IMR-90 (cell line): ENCODE data around the gene CHD9. TPM values are rescaled to one million over a fixed set of nuclear protein-coding genes. Genes with fewer than 3 reads are reported as not detected.

Experiments used
- ATAC-seq: fragments of 200-7000 bp; cut with Tn5 transposase; 2 replicates; pipeline ENCODE4 v1.9.1; 2020; ENCODE audit warnings: low read depth, mild to moderate bottlenecking, moderate library complexity
- BruUV-seq: library from RNA; stranded (reverse); fragments of 400-500 nt; replicated peaks from 2 replicates; lab custom pipeline; 2021; lab: Mats Ljungman, UMichigan
- CTCF ChIA-PET: fragments of 300-600 bp; formaldehyde crosslinking; extraction: SDS; loops from one replicate; lab custom pipeline; 2021; ENCODE audit warnings: antibody characterized with exemption; lab: Yijun Ruan, JAX
- POLR2A ChIA-PET: fragments of 300-600 bp; sonication (Branson Sonifier 250); formaldehyde crosslinking; loops from one replicate; lab custom pipeline; 2022; ENCODE audit warnings: antibody characterized with exemption; ENCODE audit not compliant: unreplicated experiment; lab: Charles Lee
- DNase-seq: peaks from one replicate; pipeline ENCODE4 v3.0.0; 2013
- H2AFZ ChIP-seq: replicated peaks from 2 replicates; pipeline ENCODE3; 2013; ENCODE audit warnings: low read length, mild to moderate bottlenecking; ENCODE audit not compliant: poor library complexity
- H2AK5ac ChIP-seq: 2 replicates; pipeline ENCODE4 v1.6.1; 2013; ENCODE audit warnings: low read depth, low read length, inconsistent platforms
- H2AK9ac ChIP-seq: replicated peaks from 2 replicates; pipeline ENCODE3; 2013; ENCODE audit warnings: mild to moderate bottlenecking, low read depth, low read length, moderate library complexity; ENCODE audit not compliant: poor library complexity
- H2BK120ac ChIP-seq: 2 replicates; pipeline ENCODE4 v1.6.1; 2013; ENCODE audit warnings: low read depth, low read length, inconsistent platforms
- H2BK15ac ChIP-seq: 3 replicates; pipeline ENCODE4 v1.6.1; 2013; ENCODE audit warnings: low read depth, low read length, inconsistent platforms
- H2BK20ac ChIP-seq: 2 replicates; pipeline ENCODE4 v1.6.1; 2013; ENCODE audit warnings: low read depth, mild to moderate bottlenecking, inconsistent platforms, low read length, moderate library complexity
- H2BK5ac ChIP-seq: 2 replicates; pipeline ENCODE4 v1.6.1; 2013; ENCODE audit warnings: mild to moderate bottlenecking, low read depth, low read length, inconsistent platforms; ENCODE audit not compliant: poor library complexity, severe bottlenecking
- H3K14ac ChIP-seq: replicated peaks from 2 replicates; pipeline ENCODE4 v1.6.1; 2013; ENCODE audit warnings: low read depth, low read length, inconsistent platforms
- H3K18ac ChIP-seq: 2 replicates; pipeline ENCODE4 v1.6.1; 2013; ENCODE audit warnings: low read depth, low read length, control low read depth
- H3K23ac ChIP-seq: 2 replicates; pipeline ENCODE4 v1.6.1; 2013; ENCODE audit warnings: low read depth, low read length, inconsistent platforms
- H3K27ac ChIP-seq: 2 replicates; pipeline ENCODE4 v1.5.1; 2013; ENCODE audit warnings: mild to moderate bottlenecking, control low read depth, low read length; ENCODE audit not compliant: insufficient read depth
- H3K27me3 ChIP-seq: 2 replicates; pipeline ENCODE4 v1.6.1; 2013; ENCODE audit warnings: low read length; ENCODE audit not compliant: control insufficient read depth, insufficient read depth
- H3K36me3 ChIP-seq: 2 replicates; pipeline ENCODE4 v1.6.1; 2013; ENCODE audit warnings: low read length, mixed read lengths; ENCODE audit not compliant: control insufficient read depth, insufficient read depth
- H3K4ac ChIP-seq: 2 replicates; pipeline ENCODE4 v1.6.1; 2013; ENCODE audit warnings: low read depth, low read length, inconsistent platforms
- H3K4me1 ChIP-seq: 2 replicates; pipeline ENCODE4 v1.6.1; 2013; ENCODE audit warnings: low read length, mixed read lengths; ENCODE audit not compliant: control insufficient read depth, insufficient read depth
- H3K4me2 ChIP-seq: 2 replicates; pipeline ENCODE4 v1.6.1; 2013; ENCODE audit warnings: low read depth, mild to moderate bottlenecking, control low read depth, low read length, moderate library complexity
- H3K4me3 ChIP-seq: 2 replicates; pipeline ENCODE4 v1.5.1; 2013; ENCODE audit warnings: low read depth, mild to moderate bottlenecking, control low read depth, low read length, moderate library complexity; ENCODE audit not compliant: insufficient read depth
- H3K56ac ChIP-seq: 2 replicates; pipeline ENCODE4 v1.6.1; 2013; ENCODE audit warnings: low read length, inconsistent platforms; ENCODE audit not compliant: insufficient read depth; ENCODE audit errors: extremely low read depth
- H3K79me1 ChIP-seq, 2 experiments: 2 replicates each; pipeline ENCODE4 v1.6.1; 2013; ENCODE audit warnings: low read length in 2 of 2, inconsistent platforms in 1 of 2, low read depth in 1 of 2
- H3K9ac ChIP-seq: 2 replicates; pipeline ENCODE4 v1.6.1; 2013; ENCODE audit warnings: low read depth, low read length, control low read depth
- H3K9me1 ChIP-seq: 2 replicates; pipeline ENCODE4 v1.6.1; 2013; ENCODE audit warnings: low read length, inconsistent platforms; ENCODE audit not compliant: insufficient read depth
- H3K9me3 ChIP-seq: 2 replicates; pipeline ENCODE4 v1.6.1; 2013; ENCODE audit warnings: low read length; ENCODE audit not compliant: control insufficient read depth, insufficient read depth
- H4K20me1 ChIP-seq: 2 replicates; pipeline ENCODE4 v1.6.1; 2013; ENCODE audit warnings: low read length, inconsistent platforms; ENCODE audit not compliant: insufficient read depth
- H4K5ac ChIP-seq: 2 replicates; pipeline ENCODE4 v1.6.1; 2013; ENCODE audit warnings: mild to moderate bottlenecking, low read depth, low read length, control low read depth
- H4K8ac ChIP-seq, 2 experiments: 2 replicates each; pipeline ENCODE4 v1.6.1; 2013; ENCODE audit warnings: low read depth in 2 of 2, low read length in 2 of 2, control low read depth in 1 of 2, inconsistent platforms in 1 of 2
- H4K91ac ChIP-seq: 2 replicates; pipeline ENCODE4 v1.6.1; 2013; ENCODE audit warnings: low read depth, low read length, inconsistent platforms; ENCODE audit not compliant: insufficient read depth
- BHLHE40 ChIP-seq: fragments of 150-350 bp; IDR thresholded peaks from 2 replicates; pipeline ENCODE4 v1.6.1; 2016; ENCODE audit warnings: mild to moderate bottlenecking, low read depth, low read length
- CEBPB ChIP-seq: IDR thresholded peaks from 2 replicates; pipeline ENCODE4 v1.6.1; 2012; ENCODE audit warnings: low read depth, low read length, improper control_type of control experiment
- CHD1 ChIP-seq: IDR thresholded peaks from 2 replicates; pipeline ENCODE4 v1.6.1; 2012; ENCODE audit warnings: low read depth, low read length, improper control_type of control experiment
- CTCF ChIP-seq: conservative IDR thresholded peaks from 2 replicates; pipeline ENCODE4 v1.5.1; 2012; ENCODE audit warnings: mild to moderate bottlenecking, low read depth, low read length, improper control_type of control experiment
- ELK1 ChIP-seq: fragments of 150-350 bp; IDR thresholded peaks from 2 replicates; pipeline ENCODE4 v1.6.1; 2016; ENCODE audit warnings: low read depth, mild to moderate bottlenecking, low read length, moderate library complexity, borderline replicate concordance
- FOS ChIP-seq: fragments of 150-350 bp; IDR thresholded peaks from 2 replicates; pipeline ENCODE4 v1.6.1; 2016; ENCODE audit warnings: low read depth, low read length
- MAFK ChIP-seq: IDR thresholded peaks from 2 replicates; pipeline ENCODE4 v1.6.1; 2012; ENCODE audit warnings: low read depth, low read length, improper control_type of control experiment
- MAZ ChIP-seq: IDR thresholded peaks from 2 replicates; pipeline ENCODE4 v1.6.1; 2012; ENCODE audit warnings: low read depth, mild to moderate bottlenecking, low read length, improper control_type of control experiment, moderate library complexity, borderline replicate concordance
- MXI1 ChIP-seq: IDR thresholded peaks from 2 replicates; pipeline ENCODE4 v1.6.1; 2012; ENCODE audit warnings: low read depth, mild to moderate bottlenecking, low read length, moderate library complexity, borderline replicate concordance
- NFE2L2 ChIP-seq: fragments of 150-350 bp; IDR thresholded peaks from 2 replicates; pipeline ENCODE4 v1.6.1; 2016; ENCODE audit warnings: low read depth, mild to moderate bottlenecking, low read length
- POLR2A ChIP-seq: IDR thresholded peaks from 2 replicates; pipeline ENCODE4 v1.6.1; 2012; ENCODE audit warnings: mild to moderate bottlenecking, low read depth, low read length
- RAD21 ChIP-seq: IDR thresholded peaks from 2 replicates; pipeline ENCODE4 v1.6.1; 2012; ENCODE audit warnings: low read length, improper control_type of control experiment
- RCOR1 ChIP-seq: IDR thresholded peaks from 2 replicates; pipeline ENCODE4 v1.6.1; 2012; ENCODE audit warnings: mild to moderate bottlenecking, low read length, improper control_type of control experiment; ENCODE audit not compliant: insufficient replicate concordance
- RFX5 ChIP-seq: IDR thresholded peaks from 2 replicates; pipeline ENCODE4 v1.8.0; 2012; ENCODE audit warnings: low read depth, mild to moderate bottlenecking, low read length, moderate library complexity
- SMC3 ChIP-seq: fragments of 150-350 bp; IDR thresholded peaks from 2 replicates; pipeline ENCODE4 v1.6.1; 2016; ENCODE audit warnings: low read depth, mild to moderate bottlenecking, antibody characterized with exemption, low read length, moderate library complexity
- USF2 ChIP-seq: fragments of 150-350 bp; IDR thresholded peaks from 2 replicates; pipeline ENCODE4 v1.6.1; 2017; ENCODE audit warnings: mild to moderate bottlenecking, antibody characterized with exemption, low read length, low read depth
- WGBS, 2 experiments: methylation state at CpG; one replicate each; pipeline versions ENCODE4 v1.1.5 to v1.1.7; 2013; ENCODE audit warnings: missing lambda C conversion rate in 2 of 2; ENCODE audit not compliant: insufficient read length in 1 of 2; ENCODE audit errors: extremely low coverage in 2 of 2; 5-methylcytosine and 5-hydroxymethylcytosine counted together
- dilution Hi-C: fragments of 300-500 bp; cut with HindIII; formaldehyde crosslinking; loops from one replicate; pipeline ENCODE4 v1.14.3; 2018; ENCODE audit warnings: low sequenced_read_pairs; ENCODE audit not compliant: unreplicated experiment
- in situ Hi-C: fragments of 300-500 bp; cut with MboI; formaldehyde crosslinking; loops from 3 replicates; pipeline ENCODE4 v1.14.3; 2019; ENCODE audit warnings: low sequenced_read_pairs, inconsistent platforms, mixed read lengths
- intact Hi-C: fragments of 100-400 bp; cut with micrococcal nuclease; formaldehyde crosslinking; loops from 2 replicates; pipeline ENCODE4 v1.10.0; 2022
- polyA plus RNA-seq, 3 experiments: library from polyadenylated mRNA; depleted of rRNA; stranded (reverse); fragments of >200 nt; gene quantifications; 2 replicates each; pipeline ENCODE4 v1.2.3, GENCODE V29; 2012; ENCODE audit warnings: low replicate concordance in 1 of 3
- total RNA-seq: library from RNA; depleted of rRNA; stranded (reverse); fragments of >200 nt; gene quantifications from 2 replicates; pipeline ENCODE4 v1.2.3, GENCODE V29; 2012

The CHD9 gene
- total and polyA plus RNA-seq, 2 of the 4 experiments (the other 2 are of a cell fraction): 9.1 to 48.8 TPM

- dilution Hi-C loops (no loop called here), intact Hi-C loops (no loop called here), in situ Hi-C loops (no loop called here)
- Histone ChIP-seq H3K79me1 (no peaks in the 10 kb centered on the region), H3K18ac (no peak overlapping the region), H3K36me3 (no peaks in the 10 kb centered on the region), H3K9me1 (no peaks in the 10 kb centered on the region), H3K4me2 (no peak overlapping the region), H3K14ac (no peak overlapping the region), H2AK5ac (no peak overlapping the region), H4K20me1 (no peaks in the 10 kb centered on the region), H3K9me3 (no peaks in the 10 kb centered on the region), H3K27me3 (0 out of 2 replicates have a peak, but pooled peaks cover 1% of the 10 kb centered on the region), H4K8ac (no peak overlapping the region), H3K56ac (no peak overlapping the region), H3K4me3 (no peak overlapping the region), H2BK5ac (no peak overlapping the region), H3K4ac (no peak overlapping the region), H3K27ac (no peak overlapping the region), H2BK120ac (no peak overlapping the region), H2BK15ac (no peak overlapping the region), H4K5ac (no peak overlapping the region), H3K4me1 (no peaks in the 10 kb centered on the region), H2BK20ac (no peak overlapping the region), H4K91ac (no peak overlapping the region), H3K23ac (no peak overlapping the region), H2AK9ac (no peak overlapping the region), H3K9ac (no peak overlapping the region), H2AFZ (no peak overlapping the region)
- ATAC-seq (no peak), DNase-seq (no peak)
- ChIA-PET POLR2A (no interaction called here), CTCF (no interaction called here)
- WGBS, 2 experiments: 67% methylated on average over 1 of the region's 6 CpGs; no CpG with 5 or more reads in 1 of the 2 experiments
- no TSS peak for BruUV-seq
- TF ChIP-seq RAD21: no peak
- no peak for TF ChIP-seq BHLHE40
- no peak for TF ChIP-seq ELK1
- no peak for TF ChIP-seq FOS
- no peak for TF ChIP-seq MXI1
- no peak for TF ChIP-seq CTCF
- no peak for TF ChIP-seq RFX5
- no peak for TF ChIP-seq SMC3
- no peak for TF ChIP-seq CEBPB
- TF ChIP-seq CHD1: no peak
- no peak for TF ChIP-seq POLR2A
- no peak for TF ChIP-seq MAFK
- TF ChIP-seq NFE2L2: no peak
- no peak for TF ChIP-seq RCOR1
- no peak for TF ChIP-seq MAZ
- no peak for TF ChIP-seq USF2
Measured at GRCh38 chr16:53341792-53342191, 287.0 kb downstream of the CHD9 start.
